Measurements from ENCODE around the gene PIP5KL1.

DNA sequence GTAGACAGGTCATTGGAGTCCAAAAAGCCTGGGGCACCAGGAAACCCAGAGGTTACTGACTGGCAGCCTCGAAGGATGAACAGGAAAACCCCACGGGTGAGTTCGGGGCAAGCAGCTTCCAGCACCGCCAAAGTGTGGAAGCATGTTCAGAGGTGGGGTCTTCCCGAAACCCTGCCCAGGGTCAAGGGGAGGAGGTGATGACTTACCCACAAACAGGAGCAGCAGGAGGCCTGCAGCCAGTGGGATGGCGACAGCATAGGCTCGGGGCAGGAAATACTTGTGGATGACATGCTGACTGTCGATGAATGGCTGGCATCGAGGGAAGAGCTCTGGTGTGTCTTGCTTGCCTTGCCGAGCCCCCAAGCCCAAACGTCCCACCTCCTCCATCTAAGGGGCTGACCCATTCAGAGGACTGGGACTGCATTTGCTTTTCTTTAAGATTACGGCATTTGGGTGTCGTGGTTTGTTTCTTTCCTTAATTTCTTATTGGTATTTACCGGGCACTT lies 5.8 kb upstream of the PIP5KL1 start:
- TF ChIP-seq, protein P1, sequence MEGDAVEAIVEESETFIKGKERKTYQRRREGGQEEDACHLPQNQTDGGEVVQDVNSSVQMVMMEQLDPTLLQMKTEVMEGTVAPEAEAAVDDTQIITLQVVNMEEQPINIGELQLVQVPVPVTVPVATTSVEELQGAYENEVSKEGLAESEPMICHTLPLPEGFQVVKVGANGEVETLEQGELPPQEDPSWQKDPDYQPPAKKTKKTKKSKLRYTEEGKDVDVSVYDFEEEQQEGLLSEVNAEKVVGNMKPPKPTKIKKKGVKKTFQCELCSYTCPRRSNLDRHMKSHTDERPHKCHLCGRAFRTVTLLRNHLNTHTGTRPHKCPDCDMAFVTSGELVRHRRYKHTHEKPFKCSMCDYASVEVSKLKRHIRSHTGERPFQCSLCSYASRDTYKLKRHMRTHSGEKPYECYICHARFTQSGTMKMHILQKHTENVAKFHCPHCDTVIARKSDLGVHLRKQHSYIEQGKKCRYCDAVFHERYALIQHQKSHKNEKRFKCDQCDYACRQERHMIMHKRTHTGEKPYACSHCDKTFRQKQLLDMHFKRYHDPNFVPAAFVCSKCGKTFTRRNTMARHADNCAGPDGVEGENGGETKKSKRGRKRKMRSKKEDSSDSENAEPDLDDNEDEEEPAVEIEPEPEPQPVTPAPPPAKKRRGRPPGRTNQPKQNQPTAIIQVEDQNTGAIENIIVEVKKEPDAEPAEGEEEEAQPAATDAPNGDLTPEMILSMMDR (IDR thresholded peaks at IDR 0.05; ENCODE audit: low read depth, low read length, poor library complexity, severe bottlenecking): no peak
- TF ChIP-seq EZH2phosphoT487 (IDR thresholded peaks at IDR 0.05; ENCODE audit: borderline replicate concordance, low read length): no peak
